Lower leg skin (tissue), 4 donors: ENCODE measurements around the gene PPP1R12C. TPM values are rescaled to one million over a fixed set of nuclear protein-coding genes. Genes with fewer than 3 reads are reported as not detected.

Experiments used
- DNase-seq, 2 donors: peaks; one replicate each; pipeline ENCODE4 v3.0.0-alpha.2; 2019; ENCODE audit warnings: low spot score in 2 of 2
- H3K4me3 ChIP-seq: fragments of 200-600 bp; sonication (generic); 2 replicates; pipeline ENCODE4 v1.5.1; 2017; ENCODE audit warnings: mild to moderate bottlenecking, low read depth; ENCODE audit not compliant: poor library complexity, severe bottlenecking
- POLR2A ChIP-seq, 2 donors: fragments of 450-650 bp; IDR thresholded peaks; one replicate each; pipeline ENCODE4 v1.6.1; 2016 to 2017; ENCODE audit warnings: antibody characterized with exemption in 2 of 2, mild to moderate bottlenecking in 1 of 2, moderate library complexity in 1 of 2
- WGBS, 2 donors: methylation state at CpG; one replicate each; pipeline ENCODE4 v1.1.5; 2018; 5-methylcytosine and 5-hydroxymethylcytosine counted together
- intact Hi-C: fragments of 100-400 bp; cut with DNase I; formaldehyde crosslinking; loops from one replicate; pipeline ENCODE4 v1.15.0; 2023; ENCODE audit warnings: low total_unique reads
- total RNA-seq, 4 donors: library from RNA; depleted of rRNA; stranded (reverse); fragments of >200 nt; gene quantifications; one replicate each; pipeline ENCODE4 v1.1.0, GENCODE V29; 2016
- TF ChIP-seq, protein P1 (sequence below), 3 donors: fragments of 450-650 bp; IDR thresholded peaks; one replicate each; pipeline ENCODE4 v1.5.1; 2016; ENCODE audit warnings: antibody characterized with exemption in 3 of 3, mild to moderate bottlenecking in 3 of 3, moderate library complexity in 2 of 3

The PPP1R12C gene
- total RNA-seq, 4 donors from 2014 or later = 55.5 to 103 (median 79.4) TPM

DNA sequence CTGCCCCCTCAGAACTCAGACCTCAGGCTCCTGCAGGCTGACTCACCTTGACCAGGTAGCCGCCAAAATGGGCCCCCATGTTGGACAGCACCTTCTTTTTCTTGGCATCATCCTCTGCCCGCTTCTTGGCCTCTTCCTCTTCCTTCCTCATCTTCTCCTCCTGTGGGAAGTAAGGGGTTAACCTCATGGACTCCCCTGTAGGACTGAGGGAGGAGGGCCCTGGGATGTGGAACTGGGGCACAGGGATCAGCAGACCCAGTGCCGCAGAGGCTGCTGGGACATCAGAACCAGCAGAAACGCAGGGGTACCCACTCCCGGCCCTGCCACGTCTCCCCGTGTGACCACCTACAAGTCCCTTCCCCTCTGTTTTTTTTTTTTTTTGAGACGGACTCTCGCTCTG, 20.5 kb upstream of the PPP1R12C start:
- 59 to 75% methylated on average over 9 of the region's 9 CpGs for WGBS, 2 donors
- TF ChIP-seq, protein P1, sequence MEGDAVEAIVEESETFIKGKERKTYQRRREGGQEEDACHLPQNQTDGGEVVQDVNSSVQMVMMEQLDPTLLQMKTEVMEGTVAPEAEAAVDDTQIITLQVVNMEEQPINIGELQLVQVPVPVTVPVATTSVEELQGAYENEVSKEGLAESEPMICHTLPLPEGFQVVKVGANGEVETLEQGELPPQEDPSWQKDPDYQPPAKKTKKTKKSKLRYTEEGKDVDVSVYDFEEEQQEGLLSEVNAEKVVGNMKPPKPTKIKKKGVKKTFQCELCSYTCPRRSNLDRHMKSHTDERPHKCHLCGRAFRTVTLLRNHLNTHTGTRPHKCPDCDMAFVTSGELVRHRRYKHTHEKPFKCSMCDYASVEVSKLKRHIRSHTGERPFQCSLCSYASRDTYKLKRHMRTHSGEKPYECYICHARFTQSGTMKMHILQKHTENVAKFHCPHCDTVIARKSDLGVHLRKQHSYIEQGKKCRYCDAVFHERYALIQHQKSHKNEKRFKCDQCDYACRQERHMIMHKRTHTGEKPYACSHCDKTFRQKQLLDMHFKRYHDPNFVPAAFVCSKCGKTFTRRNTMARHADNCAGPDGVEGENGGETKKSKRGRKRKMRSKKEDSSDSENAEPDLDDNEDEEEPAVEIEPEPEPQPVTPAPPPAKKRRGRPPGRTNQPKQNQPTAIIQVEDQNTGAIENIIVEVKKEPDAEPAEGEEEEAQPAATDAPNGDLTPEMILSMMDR (IDR thresholded peaks at IDR 0.05) = no peak
- TF ChIP-seq POLR2A (IDR thresholded peaks at IDR 0.05) = no peak
- H3K4me3 ChIP-seq = no peak overlapping the region
- intact Hi-C loops = no loop called here
- no peak for DNase-seq

DNA sequence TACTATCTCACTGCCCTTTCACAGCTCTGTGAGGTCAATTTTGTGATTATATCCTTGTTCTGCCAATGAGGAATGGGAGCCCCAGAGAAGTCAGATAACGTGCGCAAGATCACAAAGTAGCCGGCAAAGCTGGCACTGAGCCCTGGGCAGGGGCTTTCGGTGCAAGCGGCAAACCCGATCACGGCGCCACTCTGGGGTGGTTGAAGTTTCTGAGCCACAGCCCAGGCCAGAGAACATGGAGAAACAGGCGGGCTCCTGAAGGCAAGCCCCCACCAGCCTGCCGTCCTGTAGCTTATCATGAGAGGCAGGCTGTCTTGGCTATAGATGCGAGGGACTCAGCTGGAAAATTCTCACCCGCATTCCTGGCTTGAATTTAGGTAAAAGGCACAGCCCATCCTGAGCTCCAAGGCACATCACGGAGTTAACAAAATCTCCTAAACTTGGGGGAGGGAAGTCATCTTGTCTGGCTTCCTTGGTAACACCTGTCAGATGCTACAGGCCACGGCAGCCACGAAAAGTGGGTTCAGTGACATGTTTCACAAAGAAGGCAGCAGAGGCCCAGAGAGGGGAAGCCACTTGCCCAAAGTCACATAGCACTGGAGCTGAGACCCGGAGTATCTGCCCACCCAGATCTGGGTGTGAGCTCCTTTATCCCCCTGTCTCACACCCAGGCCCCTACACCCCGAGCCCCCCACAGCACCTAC, 19.1 kb upstream of the PPP1R12C start:
- 75 to 84% methylated on average over 17 of the region's 17 CpGs for WGBS, 2 donors
- no peak for TF ChIP-seq POLR2A (IDR thresholded peaks at IDR 0.05)
- TF ChIP-seq, protein P1 (IDR thresholded peaks at IDR 0.05) = no peak
- intact Hi-C loops = no loop called here
- no peak for DNase-seq
- H3K4me3 ChIP-seq = no peak overlapping the region

DNA sequence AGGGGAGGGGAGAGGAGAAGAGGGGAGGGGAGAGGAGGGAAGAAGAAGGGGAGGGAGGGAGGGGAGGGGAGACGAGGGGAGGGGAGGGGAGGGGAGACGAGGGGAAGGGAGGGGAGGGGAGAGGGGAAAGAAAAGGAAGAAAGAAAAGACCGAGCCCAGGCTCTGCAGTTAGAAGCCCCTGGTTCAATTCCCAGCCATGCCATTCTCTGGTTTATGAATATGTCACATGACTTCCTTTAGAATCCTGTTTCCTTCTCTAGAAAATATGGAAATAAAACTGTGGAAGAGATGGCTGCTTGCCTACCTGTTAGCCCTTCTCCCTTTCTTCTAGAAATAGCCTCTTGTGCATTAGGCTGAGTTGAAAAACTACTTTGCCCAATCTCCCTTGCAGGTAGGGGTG, 17.3 kb upstream of the PPP1R12C start:
- no peak overlapping the region for H3K4me3 ChIP-seq
- DNase-seq = no peak
- WGBS, 2 donors = 27 to 63% methylated on average over 1 to 3 of the region's 3 CpGs
- TF ChIP-seq, protein P1 (IDR thresholded peaks at IDR 0.05) = no peak
- no peak for TF ChIP-seq POLR2A (IDR thresholded peaks at IDR 0.05)
- intact Hi-C loops = no loop called here

DNA sequence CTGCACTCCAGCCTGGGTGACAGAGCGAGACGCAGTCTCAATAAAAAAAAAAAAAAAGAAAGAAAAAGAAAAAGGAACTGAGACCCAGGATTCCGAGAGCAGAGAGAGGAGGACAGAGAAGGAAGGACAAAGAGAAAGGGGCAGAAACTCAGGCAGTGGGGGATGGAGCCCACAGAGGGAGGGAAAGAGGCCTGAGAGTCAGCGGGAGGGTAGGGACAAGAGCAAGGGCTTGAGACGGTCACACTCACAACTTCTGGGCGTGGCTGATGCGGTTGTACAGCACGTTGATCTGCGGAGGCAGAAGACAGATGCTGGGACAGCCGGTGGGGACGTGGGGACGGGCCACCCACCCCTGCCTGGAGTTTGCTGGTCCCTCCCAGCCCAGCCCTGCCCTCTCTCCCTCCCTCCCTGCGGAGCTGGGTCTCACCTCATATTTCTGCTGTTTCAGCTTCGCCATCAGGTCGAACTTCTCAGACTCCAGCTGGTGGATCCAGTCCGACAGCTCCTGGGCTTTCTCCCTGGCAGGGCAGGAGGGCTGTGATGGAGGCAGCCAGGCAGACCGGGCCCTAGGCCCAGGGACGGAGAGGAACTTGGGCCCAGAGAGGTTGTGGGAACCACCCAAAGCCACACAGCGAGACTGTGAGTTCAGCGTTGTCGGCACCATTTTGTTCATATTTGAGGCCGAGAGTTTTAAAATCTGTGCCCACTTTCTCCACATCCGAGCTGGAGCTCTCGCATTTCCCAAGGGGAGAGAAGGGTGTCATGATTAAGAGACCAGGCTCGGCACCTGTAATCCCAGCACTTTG, 16.4 kb upstream of the PPP1R12C start:
- intact Hi-C loops = no loop called here
- WGBS, 2 donors = 68 to 73% methylated on average over 25 of the region's 25 CpGs
- no peak for DNase-seq
- TF ChIP-seq, protein P1 (IDR thresholded peaks at IDR 0.05) = no peak
- TF ChIP-seq POLR2A (IDR thresholded peaks at IDR 0.05) = no peak
- no peak overlapping the region for H3K4me3 ChIP-seq

DNA sequence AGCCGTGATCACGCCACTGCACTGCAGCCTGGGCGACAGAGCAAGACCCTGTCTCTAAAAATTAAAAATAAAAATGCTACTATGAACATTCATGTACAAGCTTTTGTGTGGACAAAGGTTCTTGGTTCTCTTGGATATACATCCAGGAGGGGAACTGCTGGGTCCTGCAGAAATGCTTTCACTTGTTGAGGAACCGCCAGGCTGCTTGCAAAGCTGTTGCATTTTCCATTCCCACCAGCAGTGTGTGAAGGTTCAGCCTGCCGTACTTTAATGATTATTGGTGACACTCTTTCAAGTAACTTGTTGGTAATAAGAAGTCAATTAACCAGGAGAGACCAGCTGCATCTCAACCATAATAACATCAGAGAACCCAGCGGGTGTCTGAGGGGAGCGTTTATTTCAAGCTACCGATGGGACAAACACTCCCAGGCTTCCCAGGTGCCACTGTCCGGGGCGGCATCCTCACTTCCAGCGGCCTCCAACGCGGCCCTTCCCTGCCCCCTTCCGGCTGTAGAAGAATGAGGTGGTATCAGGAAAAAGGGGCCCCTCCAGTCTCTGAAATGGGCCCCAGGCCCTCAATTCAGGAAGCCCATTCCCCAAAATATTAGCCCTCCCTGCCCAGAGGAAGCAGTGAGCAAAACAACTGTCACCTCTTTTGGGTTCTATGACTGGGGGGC, 15.2 kb upstream of the PPP1R12C start:
- intact Hi-C loops = no loop called here
- H3K4me3 ChIP-seq = no peak overlapping the region
- no peak for DNase-seq
- 51 to 63% methylated on average over 14 of the region's 14 CpGs for WGBS, 2 donors
- no peak for TF ChIP-seq POLR2A (IDR thresholded peaks at IDR 0.05)
- TF ChIP-seq, protein P1 (IDR thresholded peaks at IDR 0.05) = no peak
